Anterior cingulate cortex (tissue), 58 donors: ENCODE data around the gene HERC3.

Experiments used
- DNase-seq, 58 donors: peaks; one replicate each; lab custom pipeline; 2025; lab: John Stamatoyannopoulos, UW

Gene HERC3

GRCh38 chr4:88591787-88592599 lies at the start of gene HERC3:
TSS of gene HERC3 (plus strand) at chr4:88592480. CDS start at chr4:88605824, 13,344 bp downstream.
- DNase-seq, result peak; percentile 33 to 95 (median 89)

- DNase-seq, result no peak
Observed at GRCh38 chr4:88549815-88550214, 42.5 kb upstream of the HERC3 start.

GRCh38 chr4:88567591-88567990 lies 24.7 kb upstream of the HERC3 start:
- no peak for DNase-seq

- no peak for DNase-seq
Observed at GRCh38 chr4:88570001-88570400, 22.3 kb upstream of the HERC3 start.

- no peak for DNase-seq
Observed at GRCh38 chr4:88573276-88573980, 18.9 kb upstream of the HERC3 start.

- DNase-seq, result no peak
Observed at GRCh38 chr4:88573995-88574394, 18.3 kb upstream of the HERC3 start.

GRCh38 chr4:88575186-88575585 lies 17.1 kb upstream of the HERC3 start:
- peak in 1 of 58 donors; percentile 4 for DNase-seq

- no peak for DNase-seq
Observed at GRCh38 chr4:88582493-88582892, 9.8 kb upstream of the HERC3 start.

- no peak for DNase-seq
Observed at GRCh38 chr4:88583631-88584470, 8.4 kb upstream of the HERC3 start.

GRCh38 chr4:88584471-88584900 lies 7.8 kb upstream of the HERC3 start:
- DNase-seq, result no peak

- DNase-seq, result no peak
Observed at GRCh38 chr4:88585917-88586316, 6.4 kb upstream of the HERC3 start.

GRCh38 chr4:88587306-88587705 lies 5.0 kb upstream of the HERC3 start:
- no peak for DNase-seq

- peak; percentile 17 to 82 (median 66) for DNase-seq
Observed at GRCh38 chr4:88592600-88593448, 544 bp downstream of the HERC3 start.

- no peak for DNase-seq
Observed at GRCh38 chr4:88597970-88598660, 5.8 kb downstream of the HERC3 start.

- no peak for DNase-seq
Observed at GRCh38 chr4:88599298-88599697, 7.0 kb downstream of the HERC3 start.

GRCh38 chr4:88599714-88600113 lies 7.4 kb downstream of the HERC3 start:
- no peak for DNase-seq

GRCh38 chr4:88600176-88600838 lies 8.0 kb downstream of the HERC3 start:
- DNase-seq, result no peak

- DNase-seq, result no peak
Observed at GRCh38 chr4:88604978-88605678, 12.8 kb downstream of the HERC3 start.
